Measurements from ENCODE around the gene C12orf75.

The C12orf75 gene

GRCh38 chr12:105301696-105302095 lies 28.8 kb upstream of the C12orf75 start:
- TF ChIP-seq SIN3A (IDR thresholded peaks at IDR 0.05; ENCODE audit: borderline replicate concordance, insufficient read depth, low read length) (no peak), FOXP2 (optimal IDR thresholded peaks at IDR 0.05; ENCODE audit: borderline replicate concordance, extremely low read depth, extremely low read length, insufficient read depth) (no peak), REST (IDR thresholded peaks at IDR 0.05; ENCODE audit: insufficient read depth in 1 of 2, low read depth in 2 of 2, low read length in 2 of 2) (no peak), POLR2AphosphoS5 (IDR thresholded peaks at IDR 0.05; ENCODE audit: low read depth, low read length) (no peak), TAF1 (IDR thresholded peaks at IDR 0.05; ENCODE audit: borderline replicate concordance, insufficient read depth, low read length) (no peak)

DNA sequence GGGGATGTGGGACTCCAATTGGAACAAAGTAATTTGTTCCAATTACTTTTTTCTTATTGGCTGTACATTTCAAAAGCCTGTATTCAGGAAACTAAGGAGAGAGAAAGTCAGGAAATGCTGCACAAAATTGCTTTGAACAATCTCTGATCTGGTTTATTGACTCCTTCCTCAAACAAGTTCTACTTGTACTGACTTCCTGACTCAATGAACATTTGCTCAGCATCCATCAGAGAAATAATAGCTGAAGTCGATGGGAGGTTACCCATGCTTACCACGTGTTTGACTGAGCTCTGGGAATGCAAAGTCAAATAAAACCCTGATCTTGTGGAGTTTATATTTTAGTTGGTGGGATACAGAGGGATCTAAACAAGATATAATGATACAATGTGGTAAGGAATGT lies 15.4 kb upstream of the C12orf75 start:
- TF ChIP-seq FOXP2 (optimal IDR thresholded peaks at IDR 0.05; ENCODE audit: borderline replicate concordance, extremely low read depth, extremely low read length, insufficient read depth) (no peak), SIN3A (IDR thresholded peaks at IDR 0.05; ENCODE audit: borderline replicate concordance, insufficient read depth, low read length) (no peak), POLR2AphosphoS5 (IDR thresholded peaks at IDR 0.05; ENCODE audit: low read depth, low read length) (no peak), REST (IDR thresholded peaks at IDR 0.05; ENCODE audit: insufficient read depth in 1 of 2, low read depth in 2 of 2, low read length in 2 of 2) (no peak), TAF1 (IDR thresholded peaks at IDR 0.05; ENCODE audit: borderline replicate concordance, insufficient read depth, low read length) (no peak)

DNA sequence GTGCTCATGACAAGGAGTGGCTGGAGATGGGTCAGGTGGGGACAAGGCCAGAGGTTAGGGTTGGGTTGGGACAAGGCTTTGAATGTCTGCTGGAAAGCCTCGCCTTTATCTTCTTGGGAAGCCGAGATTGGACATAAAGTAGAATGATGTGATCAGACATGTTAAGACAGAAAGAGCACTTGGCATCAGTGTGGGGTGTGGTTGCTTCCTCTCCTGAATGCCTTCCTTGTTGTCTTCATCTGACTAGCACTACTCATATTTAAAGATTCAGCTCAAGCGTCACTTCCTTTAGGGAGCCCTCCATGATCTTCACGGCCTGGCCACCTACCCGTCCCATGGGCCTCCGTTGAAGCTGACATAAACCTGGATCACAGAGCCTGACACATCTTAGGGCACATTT lies 14.8 kb upstream of the C12orf75 start:
- no peak for TF ChIP-seq POLR2AphosphoS5 (IDR thresholded peaks at IDR 0.05; ENCODE audit: low read depth, low read length)
- no peak for TF ChIP-seq FOXP2 (optimal IDR thresholded peaks at IDR 0.05; ENCODE audit: borderline replicate concordance, extremely low read depth, extremely low read length, insufficient read depth)
- TF ChIP-seq REST (IDR thresholded peaks at IDR 0.05; ENCODE audit: insufficient read depth in 1 of 2, low read depth in 2 of 2, low read length in 2 of 2) = no peak
- no peak for TF ChIP-seq SIN3A (IDR thresholded peaks at IDR 0.05; ENCODE audit: borderline replicate concordance, insufficient read depth, low read length)
- TF ChIP-seq TAF1 (IDR thresholded peaks at IDR 0.05; ENCODE audit: borderline replicate concordance, insufficient read depth, low read length) = no peak

GRCh38 chr12:105316931-105317852 lies 13.3 kb upstream of the C12orf75 start:
- no peak for TF ChIP-seq FOXP2 (optimal IDR thresholded peaks at IDR 0.05; ENCODE audit: borderline replicate concordance, extremely low read depth, extremely low read length, insufficient read depth)
- TF ChIP-seq TAF1 (IDR thresholded peaks at IDR 0.05; ENCODE audit: borderline replicate concordance, insufficient read depth, low read length) = no peak
- TF ChIP-seq POLR2AphosphoS5 (IDR thresholded peaks at IDR 0.05; ENCODE audit: low read depth, low read length) = no peak
- no peak for TF ChIP-seq REST (IDR thresholded peaks at IDR 0.05; ENCODE audit: insufficient read depth in 1 of 2, low read depth in 2 of 2, low read length in 2 of 2)
- no peak for TF ChIP-seq SIN3A (IDR thresholded peaks at IDR 0.05; ENCODE audit: borderline replicate concordance, insufficient read depth, low read length)

Data from PFSK-1 (cell line).